Measurements from ENCODE around the gene ASCC1. TPM values are rescaled to one million over a fixed set of nuclear protein-coding genes. Genes with fewer than 3 reads are reported as not detected.

Gene ASCC1
- total RNA-seq, 2 experiments from 2014 or later = 16.5 to 19.0 TPM

DNA sequence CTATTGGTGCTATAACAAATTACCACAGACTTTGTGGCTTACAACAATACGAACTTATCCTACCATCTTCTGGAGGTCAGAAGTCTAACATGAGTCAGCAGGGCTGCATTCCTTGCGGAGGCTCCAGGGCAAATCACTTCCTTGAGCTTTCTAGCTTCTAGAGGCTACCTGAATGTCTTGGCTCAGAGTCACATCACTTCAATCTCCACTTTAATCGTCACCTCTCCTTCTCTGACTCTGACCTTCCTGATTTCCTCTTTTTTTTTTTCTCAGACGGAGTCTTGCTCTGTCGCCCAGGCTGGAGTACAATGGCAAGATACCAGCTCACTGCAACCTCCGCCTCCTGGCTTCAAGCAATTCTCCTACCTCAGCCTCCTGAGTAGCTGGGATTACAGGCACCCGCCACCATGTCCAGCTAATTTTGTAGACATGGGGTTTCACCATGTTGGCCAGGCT, 44.9 kb downstream of the ASCC1 start:
- Histone ChIP-seq H3K4me1 (ENCODE audit: insufficient read depth, low read length) (no peaks in the 10 kb centered on the region), H3K36me3 (ENCODE audit: insufficient read depth, low read length) (no peaks in the 10 kb centered on the region), H3K27me3 (ENCODE audit: control insufficient read depth in 1 of 2, insufficient read depth in 2 of 2, low read length in 2 of 2) (no peaks in the 10 kb centered on the region), H3K4me3 (ENCODE audit: low read length) (no peak overlapping the region), H3K9me3 (ENCODE audit: control insufficient read depth in 1 of 2, insufficient read depth in 1 of 2, low read length in 2 of 2) (no peaks in the 10 kb centered on the region), H3K27ac (ENCODE audit: low read depth in 1 of 2, low read length in 2 of 2) (no peak overlapping the region)
- DNase-seq = no peak
- Mint-ChIP-seq H3K27ac (no peak overlapping the region), H3K27me3 (no peaks in the 10 kb centered on the region), H3K36me3 (ENCODE audit: low read depth) (peaks cover 14% of the 10 kb centered on the region), H3K4me3 (no peak overlapping the region), H3K9me3 (no peaks in the 10 kb centered on the region), H3K4me1 (ENCODE audit: low read depth) (peaks cover 18% of the 10 kb centered on the region)
- no peak for ATAC-seq (ENCODE audit: poor library complexity)
- ChIA-PET CTCF (interaction anchor here (0.6 kb wide), 1 partner anchor 42 kb away, joined by 3 read pairs; no protein-coding TSS in a partner anchor), POLR2A (no interaction called here)
- TF ChIP-seq, protein P1, sequence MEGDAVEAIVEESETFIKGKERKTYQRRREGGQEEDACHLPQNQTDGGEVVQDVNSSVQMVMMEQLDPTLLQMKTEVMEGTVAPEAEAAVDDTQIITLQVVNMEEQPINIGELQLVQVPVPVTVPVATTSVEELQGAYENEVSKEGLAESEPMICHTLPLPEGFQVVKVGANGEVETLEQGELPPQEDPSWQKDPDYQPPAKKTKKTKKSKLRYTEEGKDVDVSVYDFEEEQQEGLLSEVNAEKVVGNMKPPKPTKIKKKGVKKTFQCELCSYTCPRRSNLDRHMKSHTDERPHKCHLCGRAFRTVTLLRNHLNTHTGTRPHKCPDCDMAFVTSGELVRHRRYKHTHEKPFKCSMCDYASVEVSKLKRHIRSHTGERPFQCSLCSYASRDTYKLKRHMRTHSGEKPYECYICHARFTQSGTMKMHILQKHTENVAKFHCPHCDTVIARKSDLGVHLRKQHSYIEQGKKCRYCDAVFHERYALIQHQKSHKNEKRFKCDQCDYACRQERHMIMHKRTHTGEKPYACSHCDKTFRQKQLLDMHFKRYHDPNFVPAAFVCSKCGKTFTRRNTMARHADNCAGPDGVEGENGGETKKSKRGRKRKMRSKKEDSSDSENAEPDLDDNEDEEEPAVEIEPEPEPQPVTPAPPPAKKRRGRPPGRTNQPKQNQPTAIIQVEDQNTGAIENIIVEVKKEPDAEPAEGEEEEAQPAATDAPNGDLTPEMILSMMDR (IDR thresholded peaks at IDR 0.05) = no peak
- intact Hi-C loops (cut with DNase I, micrococcal nuclease) = no loop called here

DNA sequence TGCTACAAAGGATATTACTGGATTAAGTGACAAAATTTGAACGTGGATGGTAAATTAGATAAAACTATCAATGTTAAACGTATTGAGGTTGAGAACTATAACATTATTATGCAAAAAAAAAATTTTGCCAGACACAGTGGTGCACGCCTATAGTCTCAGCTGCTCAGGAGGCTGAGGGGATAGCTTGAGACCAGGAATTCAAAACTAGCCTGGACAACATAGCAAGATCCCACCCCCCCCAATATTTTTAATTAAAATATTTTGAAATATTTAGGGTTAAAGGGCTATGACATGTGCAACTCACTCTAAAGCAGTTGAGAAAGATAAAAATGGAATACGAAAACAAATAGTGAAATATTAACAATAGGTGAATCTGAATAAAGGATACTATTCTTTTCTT, 45.3 kb downstream of the ASCC1 start:
- peaks cover 14% of the 10 kb centered on the region for H3K36me3 Mint-ChIP-seq (ENCODE audit: low read depth)
- no peaks in the 10 kb centered on the region for H3K27me3 Mint-ChIP-seq
- ATAC-seq (ENCODE audit: poor library complexity) = no peak
- CTCF ChIA-PET = interaction anchor here (0.5 kb wide), 1 partner anchor 17 kb away, joined by 5 read pairs; no protein-coding TSS in a partner anchor
- H3K4me3 ChIP-seq (ENCODE audit: low read length) = no peak overlapping the region
- H3K9me3 Mint-ChIP-seq = no peaks in the 10 kb centered on the region
- no peak for DNase-seq
- H3K27me3 ChIP-seq (ENCODE audit: control insufficient read depth in 1 of 2, insufficient read depth in 2 of 2, low read length in 2 of 2) = no peaks in the 10 kb centered on the region
- H3K9me3 ChIP-seq (ENCODE audit: control insufficient read depth in 1 of 2, insufficient read depth in 1 of 2, low read length in 2 of 2) = no peaks in the 10 kb centered on the region
- POLR2A ChIA-PET = no interaction called here
- H3K4me3 Mint-ChIP-seq = no peak overlapping the region
- H3K4me1 Mint-ChIP-seq (ENCODE audit: low read depth) = peaks cover 21% of the 10 kb centered on the region
- no peaks in the 10 kb centered on the region for H3K36me3 ChIP-seq (ENCODE audit: insufficient read depth, low read length)
- H3K27ac ChIP-seq (ENCODE audit: low read depth in 1 of 2, low read length in 2 of 2) = no peak overlapping the region
- H3K4me1 ChIP-seq (ENCODE audit: insufficient read depth, low read length) = no peaks in the 10 kb centered on the region
- no peak overlapping the region for H3K27ac Mint-ChIP-seq
- intact Hi-C loops (cut with DNase I, micrococcal nuclease) = no loop called here
- TF ChIP-seq, protein P1 (IDR thresholded peaks at IDR 0.05) = no peak

DNA sequence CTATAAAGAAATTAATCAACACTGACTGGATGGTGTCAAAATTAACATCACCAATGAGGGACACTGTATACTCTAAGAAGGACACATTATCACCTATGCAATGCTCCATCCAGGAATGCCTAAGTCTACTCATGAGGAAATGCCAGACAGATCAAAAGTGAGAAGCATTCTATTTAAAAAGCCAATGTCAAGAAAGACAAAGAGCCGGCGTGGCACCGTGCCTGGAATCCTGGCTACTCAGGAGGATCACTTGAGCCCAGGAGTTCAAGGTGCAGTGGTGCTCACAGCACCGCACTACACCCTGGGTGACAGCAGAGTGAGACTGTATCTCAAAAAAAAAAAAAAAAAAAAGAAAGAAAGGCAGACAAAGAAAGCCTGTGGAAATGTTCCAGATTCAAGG, 45.8 kb downstream of the ASCC1 start:
- intact Hi-C loops (cut with DNase I, micrococcal nuclease) = no loop called here
- Histone ChIP-seq H3K27me3 (ENCODE audit: control insufficient read depth in 1 of 2, insufficient read depth in 2 of 2, low read length in 2 of 2) (no peaks in the 10 kb centered on the region), H3K4me1 (ENCODE audit: insufficient read depth, low read length) (no peaks in the 10 kb centered on the region), H3K4me3 (ENCODE audit: low read length) (no peak overlapping the region), H3K9me3 (ENCODE audit: control insufficient read depth in 1 of 2, insufficient read depth in 1 of 2, low read length in 2 of 2) (no peaks in the 10 kb centered on the region), H3K36me3 (ENCODE audit: insufficient read depth, low read length) (no peaks in the 10 kb centered on the region), H3K27ac (ENCODE audit: low read depth in 1 of 2, low read length in 2 of 2) (no peak overlapping the region)
- DNase-seq = no peak
- TF ChIP-seq, protein P1 (IDR thresholded peaks at IDR 0.05) = no peak
- ATAC-seq (ENCODE audit: poor library complexity) = no peak
- POLR2A ChIA-PET = no interaction called here
- H3K9me3 Mint-ChIP-seq = no peaks in the 10 kb centered on the region
- H3K4me3 Mint-ChIP-seq = no peak overlapping the region
- no peak overlapping the region for H3K27ac Mint-ChIP-seq
- peaks cover 14% of the 10 kb centered on the region for H3K36me3 Mint-ChIP-seq (ENCODE audit: low read depth)
- no peaks in the 10 kb centered on the region for H3K27me3 Mint-ChIP-seq
- CTCF ChIA-PET = interaction anchor here (0.5 kb wide), 1 partner anchor 18 kb away, joined by 5 read pairs; no protein-coding TSS in a partner anchor
- peaks cover 25% of the 10 kb centered on the region for H3K4me1 Mint-ChIP-seq (ENCODE audit: low read depth)
